UCSD-AML1 (cell line): ENCODE data around the gene CAMSAP2.

Experiments used
- DNase-seq: peaks from one replicate; lab custom pipeline; 2025; ENCODE audit not compliant: unreplicated experiment; lab: John Stamatoyannopoulos, UW

Gene CAMSAP2

GRCh38 chr1:200738327-200738948 lies at the start of gene CAMSAP2:
CAMSAP2 (plus strand) TSS chr1:200738893; CDS start chr1:200739828, 935 bp downstream.
- peak; percentile 74 for DNase-seq

DNA sequence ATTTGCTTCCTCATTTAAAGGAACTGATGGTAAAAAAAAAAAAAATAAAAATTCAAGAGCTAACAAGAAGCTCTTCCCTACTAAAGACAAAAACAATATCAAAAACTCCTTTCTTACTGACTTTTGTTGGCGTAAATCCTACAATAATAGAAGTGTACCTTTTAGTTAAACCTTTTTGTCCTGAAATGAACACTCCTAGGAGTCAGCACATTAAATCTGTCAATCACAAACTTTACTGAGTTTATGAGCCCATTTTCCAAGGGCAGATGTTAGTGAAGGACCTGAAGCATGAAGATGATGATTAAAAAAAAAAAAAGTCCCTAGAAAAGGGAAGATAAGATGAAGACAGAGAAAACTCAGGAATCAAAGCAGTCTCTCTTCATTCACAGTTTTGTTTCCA lies 46.4 kb upstream of the CAMSAP2 start:
- DNase-seq: no peak

DNA sequence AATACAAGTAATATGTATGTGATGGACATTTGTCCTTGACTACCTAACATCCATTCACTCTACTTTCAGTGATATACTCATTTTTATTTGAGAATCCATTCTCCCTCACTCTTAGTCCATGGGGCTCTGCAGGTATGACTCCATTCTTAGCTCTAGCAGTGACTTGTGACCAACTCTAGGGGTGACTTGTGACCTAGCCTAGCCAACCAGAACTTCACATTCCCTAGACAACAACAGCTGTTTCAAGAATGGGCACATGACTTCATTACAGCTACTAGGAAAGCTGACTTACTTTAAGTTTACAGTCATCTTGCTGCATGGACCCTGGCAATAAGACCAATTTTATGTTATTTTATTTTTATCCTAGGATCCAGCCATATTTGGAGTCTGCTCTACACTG lies 45.4 kb upstream of the CAMSAP2 start:
- no peak for DNase-seq

GRCh38 chr1:200694738-200695137 lies 44.0 kb upstream of the CAMSAP2 start:
- DNase-seq: no peak

- peak; percentile 12 for DNase-seq
Measured at GRCh38 chr1:200699871-200700270, 38.8 kb upstream of the CAMSAP2 start.

GRCh38 chr1:200704986-200705500 lies 33.6 kb upstream of the CAMSAP2 start:
- DNase-seq: no peak

- DNase-seq: no peak
Measured at GRCh38 chr1:200706111-200706814, 32.4 kb upstream of the CAMSAP2 start.

GRCh38 chr1:200707116-200707515 lies 31.6 kb upstream of the CAMSAP2 start:
- DNase-seq: no peak

DNA sequence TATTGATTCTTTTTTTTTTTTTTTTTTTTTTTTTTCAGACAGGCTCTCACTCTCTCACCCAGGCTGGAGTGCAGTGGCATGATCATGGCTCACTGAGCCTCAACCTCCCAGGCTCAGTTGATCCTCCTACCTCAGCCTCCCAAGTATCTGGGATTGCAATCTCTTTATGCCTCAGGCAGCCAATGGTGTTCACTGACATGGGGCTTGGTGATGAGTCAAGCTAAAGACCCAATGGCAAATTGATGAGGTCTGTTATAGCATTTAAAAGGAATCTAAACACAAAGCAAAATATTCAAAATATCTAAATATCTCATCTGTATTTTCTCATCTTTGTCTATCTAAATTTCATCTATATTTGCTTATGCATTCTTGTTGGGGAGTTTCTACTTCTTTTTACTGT lies 30.5 kb upstream of the CAMSAP2 start:
- no peak for DNase-seq

DNA sequence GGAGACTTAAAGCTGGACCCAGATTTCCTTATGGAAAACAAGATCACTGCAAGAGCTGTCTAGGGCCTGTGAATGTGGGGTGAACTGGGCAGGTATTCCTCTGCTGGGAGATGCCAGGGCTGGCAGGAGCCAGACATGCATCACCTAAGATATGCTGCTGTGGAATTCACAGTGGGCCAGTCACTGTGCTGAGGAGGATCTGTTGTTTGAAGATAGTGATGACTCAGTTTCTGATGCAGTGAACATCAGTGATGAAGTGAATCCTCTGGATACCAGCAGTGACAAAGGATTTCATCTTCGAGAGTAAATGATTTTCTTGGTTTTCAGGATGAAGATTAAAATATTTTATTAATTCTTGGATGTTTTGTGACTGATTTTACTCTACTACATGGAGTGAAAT lies 29.9 kb upstream of the CAMSAP2 start:
- no peak for DNase-seq

DNA sequence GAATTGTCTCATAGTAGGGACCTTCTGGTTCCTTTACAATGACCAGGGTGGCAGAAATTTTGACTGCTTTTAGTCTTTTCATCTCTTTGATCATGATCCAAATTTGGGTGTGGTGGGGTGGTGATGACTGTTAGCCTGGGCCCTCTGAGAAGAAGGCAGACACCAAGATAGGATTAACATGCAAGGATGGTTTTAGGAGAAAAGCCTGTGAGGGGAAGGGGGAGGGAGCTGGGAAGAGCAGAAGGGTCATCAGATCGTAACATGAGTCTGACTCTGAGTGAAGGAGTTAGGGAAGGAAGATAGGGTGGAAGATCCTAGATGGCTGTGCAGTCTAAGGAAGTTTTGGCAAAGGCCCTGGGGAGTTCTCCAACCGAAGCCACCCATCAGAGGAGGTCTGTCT lies 28.5 kb upstream of the CAMSAP2 start:
- DNase-seq: no peak

DNA sequence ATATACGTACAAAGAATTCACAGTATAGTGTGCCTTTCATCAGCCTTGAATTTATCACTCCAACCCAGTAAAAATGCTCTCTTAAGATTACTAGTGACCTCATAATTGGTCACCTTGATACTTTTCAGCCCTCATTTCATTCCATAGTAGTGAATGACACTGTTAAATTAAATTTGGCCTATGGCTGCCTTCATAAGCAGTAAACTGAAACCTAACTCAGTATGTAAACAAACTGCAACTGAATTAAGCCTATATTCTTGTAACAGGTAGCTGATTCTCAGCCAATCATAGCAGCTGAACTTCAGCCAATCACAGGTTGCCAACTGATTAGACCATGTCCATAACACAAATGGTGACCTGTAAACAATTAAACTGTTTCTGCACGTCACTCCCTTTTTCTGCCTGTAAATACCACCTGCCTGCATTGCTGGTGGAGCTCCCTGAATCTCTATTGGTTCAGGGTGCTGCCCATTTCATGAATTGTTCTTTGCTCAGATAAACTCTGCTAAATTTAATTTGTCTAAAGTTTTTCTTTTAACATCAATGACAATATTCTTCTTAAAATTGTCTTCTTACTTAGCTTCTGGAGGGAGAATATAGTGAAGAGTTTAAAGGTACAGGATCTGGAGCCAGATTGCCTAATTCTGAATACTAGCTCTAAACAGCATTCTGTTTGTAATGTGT lies 24.0 kb upstream of the CAMSAP2 start:
- DNase-seq: no peak

GRCh38 chr1:200720199-200720598 lies 18.5 kb upstream of the CAMSAP2 start:
- no peak for DNase-seq

- no peak for DNase-seq
Measured at GRCh38 chr1:200724064-200724463, 14.6 kb upstream of the CAMSAP2 start.

DNA sequence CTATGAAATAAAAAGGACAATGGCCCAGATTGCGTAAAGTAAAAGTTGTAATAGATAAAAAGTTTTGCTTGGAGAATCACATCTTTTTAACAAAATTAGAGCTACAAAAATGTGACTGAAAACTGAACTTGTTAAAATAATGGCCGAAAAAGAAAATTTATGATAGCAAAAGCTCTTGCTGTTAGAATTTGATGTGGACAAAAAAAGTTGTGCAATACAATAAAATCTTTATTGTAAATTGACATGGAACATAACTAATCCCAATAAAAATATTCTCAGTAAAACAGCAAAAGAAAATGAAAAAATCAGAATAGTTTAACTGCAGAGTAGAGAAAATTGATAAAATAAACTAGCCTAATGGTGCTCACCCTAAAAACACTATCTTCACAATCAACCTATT lies 11.4 kb upstream of the CAMSAP2 start:
- no peak for DNase-seq

- DNase-seq: no peak
Measured at GRCh38 chr1:200729863-200730262, 8.8 kb upstream of the CAMSAP2 start.

DNA sequence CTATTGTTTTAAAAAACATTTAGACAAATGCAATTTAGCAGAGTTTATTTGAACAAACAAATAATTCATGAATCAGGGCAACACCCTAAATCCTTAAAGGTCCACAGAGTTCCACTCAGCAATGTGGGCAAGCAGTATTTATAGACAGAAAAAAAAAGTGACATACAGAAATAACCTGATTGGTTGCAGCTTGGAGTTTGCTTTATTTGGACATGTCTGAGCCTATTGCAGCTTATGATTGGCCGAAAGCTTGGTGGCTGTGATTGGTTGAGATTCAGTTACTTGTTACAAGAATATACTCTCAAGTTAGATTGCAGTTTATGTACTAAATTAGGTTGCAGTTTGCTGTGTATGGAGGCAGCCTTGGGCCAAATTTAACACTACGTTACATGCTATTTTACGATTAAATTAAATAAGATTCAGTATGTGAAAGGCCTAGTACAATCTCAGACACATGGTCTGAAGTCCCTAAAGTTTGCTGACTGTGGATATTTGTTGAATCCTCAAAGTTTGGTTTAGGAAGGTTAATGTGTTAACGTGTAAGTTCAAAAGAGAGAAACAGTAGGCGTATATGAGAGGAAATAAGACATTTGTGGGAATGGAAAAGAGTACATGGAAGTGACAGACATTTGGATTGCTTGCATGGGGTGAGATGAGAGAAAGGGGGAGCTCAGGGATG lies 6.9 kb upstream of the CAMSAP2 start:
- no peak for DNase-seq

- no peak for DNase-seq
Measured at GRCh38 chr1:200732438-200732837, 6.3 kb upstream of the CAMSAP2 start.

GRCh38 chr1:200733907-200734306 lies 4.8 kb upstream of the CAMSAP2 start:
- no peak for DNase-seq

- no peak for DNase-seq
Measured at GRCh38 chr1:200737647-200738291, 924 bp upstream of the CAMSAP2 start.
